IMR-90 (cell line): ENCODE results near the gene LRRIQ4. TPM values are rescaled to one million over a fixed set of nuclear protein-coding genes. Genes with fewer than 3 reads are reported as not detected.

Experiments used
- ATAC-seq: fragments of 200-7000 bp; cut with Tn5 transposase; 2 replicates; pipeline ENCODE4 v1.9.1; 2020; ENCODE audit warnings: low read depth, mild to moderate bottlenecking, moderate library complexity
- BruUV-seq: library from RNA; stranded (reverse); fragments of 400-500 nt; replicated peaks from 2 replicates; lab custom pipeline; 2021; lab: Mats Ljungman, UMichigan
- CTCF ChIA-PET: fragments of 300-600 bp; formaldehyde crosslinking; extraction: SDS; loops from one replicate; lab custom pipeline; 2021; ENCODE audit warnings: antibody characterized with exemption; lab: Yijun Ruan, JAX
- POLR2A ChIA-PET: fragments of 300-600 bp; sonication (Branson Sonifier 250); formaldehyde crosslinking; loops from one replicate; lab custom pipeline; 2022; ENCODE audit warnings: antibody characterized with exemption; ENCODE audit not compliant: unreplicated experiment; lab: Charles Lee
- DNase-seq: peaks from one replicate; pipeline ENCODE4 v3.0.0; 2013
- H2AFZ ChIP-seq: replicated peaks from 2 replicates; pipeline ENCODE3; 2013; ENCODE audit warnings: low read length, mild to moderate bottlenecking; ENCODE audit not compliant: poor library complexity
- H2AK5ac ChIP-seq: 2 replicates; pipeline ENCODE4 v1.6.1; 2013; ENCODE audit warnings: low read depth, low read length, inconsistent platforms
- H2AK9ac ChIP-seq: replicated peaks from 2 replicates; pipeline ENCODE3; 2013; ENCODE audit warnings: mild to moderate bottlenecking, low read depth, low read length, moderate library complexity; ENCODE audit not compliant: poor library complexity
- H2BK120ac ChIP-seq: 2 replicates; pipeline ENCODE4 v1.6.1; 2013; ENCODE audit warnings: low read depth, low read length, inconsistent platforms
- H2BK15ac ChIP-seq: 3 replicates; pipeline ENCODE4 v1.6.1; 2013; ENCODE audit warnings: low read depth, low read length, inconsistent platforms
- H2BK20ac ChIP-seq: 2 replicates; pipeline ENCODE4 v1.6.1; 2013; ENCODE audit warnings: low read depth, mild to moderate bottlenecking, inconsistent platforms, low read length, moderate library complexity
- H2BK5ac ChIP-seq: 2 replicates; pipeline ENCODE4 v1.6.1; 2013; ENCODE audit warnings: mild to moderate bottlenecking, low read depth, low read length, inconsistent platforms; ENCODE audit not compliant: poor library complexity, severe bottlenecking
- H3K14ac ChIP-seq: replicated peaks from 2 replicates; pipeline ENCODE4 v1.6.1; 2013; ENCODE audit warnings: low read depth, low read length, inconsistent platforms
- H3K18ac ChIP-seq: 2 replicates; pipeline ENCODE4 v1.6.1; 2013; ENCODE audit warnings: low read depth, low read length, control low read depth
- H3K23ac ChIP-seq: 2 replicates; pipeline ENCODE4 v1.6.1; 2013; ENCODE audit warnings: low read depth, low read length, inconsistent platforms
- H3K27ac ChIP-seq: 2 replicates; pipeline ENCODE4 v1.5.1; 2013; ENCODE audit warnings: mild to moderate bottlenecking, control low read depth, low read length; ENCODE audit not compliant: insufficient read depth
- H3K27me3 ChIP-seq: 2 replicates; pipeline ENCODE4 v1.6.1; 2013; ENCODE audit warnings: low read length; ENCODE audit not compliant: control insufficient read depth, insufficient read depth
- H3K36me3 ChIP-seq: 2 replicates; pipeline ENCODE4 v1.6.1; 2013; ENCODE audit warnings: low read length, mixed read lengths; ENCODE audit not compliant: control insufficient read depth, insufficient read depth
- H3K4ac ChIP-seq: 2 replicates; pipeline ENCODE4 v1.6.1; 2013; ENCODE audit warnings: low read depth, low read length, inconsistent platforms
- H3K4me1 ChIP-seq: 2 replicates; pipeline ENCODE4 v1.6.1; 2013; ENCODE audit warnings: low read length, mixed read lengths; ENCODE audit not compliant: control insufficient read depth, insufficient read depth
- H3K4me2 ChIP-seq: 2 replicates; pipeline ENCODE4 v1.6.1; 2013; ENCODE audit warnings: low read depth, mild to moderate bottlenecking, control low read depth, low read length, moderate library complexity
- H3K4me3 ChIP-seq: 2 replicates; pipeline ENCODE4 v1.5.1; 2013; ENCODE audit warnings: low read depth, mild to moderate bottlenecking, control low read depth, low read length, moderate library complexity; ENCODE audit not compliant: insufficient read depth
- H3K56ac ChIP-seq: 2 replicates; pipeline ENCODE4 v1.6.1; 2013; ENCODE audit warnings: low read length, inconsistent platforms; ENCODE audit not compliant: insufficient read depth; ENCODE audit errors: extremely low read depth
- H3K79me1 ChIP-seq, 2 experiments: 2 replicates each; pipeline ENCODE4 v1.6.1; 2013; ENCODE audit warnings: low read length in 2 of 2, inconsistent platforms in 1 of 2, low read depth in 1 of 2
- H3K9ac ChIP-seq: 2 replicates; pipeline ENCODE4 v1.6.1; 2013; ENCODE audit warnings: low read depth, low read length, control low read depth
- H3K9me1 ChIP-seq: 2 replicates; pipeline ENCODE4 v1.6.1; 2013; ENCODE audit warnings: low read length, inconsistent platforms; ENCODE audit not compliant: insufficient read depth
- H3K9me3 ChIP-seq: 2 replicates; pipeline ENCODE4 v1.6.1; 2013; ENCODE audit warnings: low read length; ENCODE audit not compliant: control insufficient read depth, insufficient read depth
- H4K20me1 ChIP-seq: 2 replicates; pipeline ENCODE4 v1.6.1; 2013; ENCODE audit warnings: low read length, inconsistent platforms; ENCODE audit not compliant: insufficient read depth
- H4K5ac ChIP-seq: 2 replicates; pipeline ENCODE4 v1.6.1; 2013; ENCODE audit warnings: mild to moderate bottlenecking, low read depth, low read length, control low read depth
- H4K8ac ChIP-seq, 2 experiments: 2 replicates each; pipeline ENCODE4 v1.6.1; 2013; ENCODE audit warnings: low read depth in 2 of 2, low read length in 2 of 2, control low read depth in 1 of 2, inconsistent platforms in 1 of 2
- H4K91ac ChIP-seq: 2 replicates; pipeline ENCODE4 v1.6.1; 2013; ENCODE audit warnings: low read depth, low read length, inconsistent platforms; ENCODE audit not compliant: insufficient read depth
- BHLHE40 ChIP-seq: fragments of 150-350 bp; IDR thresholded peaks from 2 replicates; pipeline ENCODE4 v1.6.1; 2016; ENCODE audit warnings: mild to moderate bottlenecking, low read depth, low read length
- CEBPB ChIP-seq: IDR thresholded peaks from 2 replicates; pipeline ENCODE4 v1.6.1; 2012; ENCODE audit warnings: low read depth, low read length, improper control_type of control experiment
- FOS ChIP-seq: fragments of 150-350 bp; IDR thresholded peaks from 2 replicates; pipeline ENCODE4 v1.6.1; 2016; ENCODE audit warnings: low read depth, low read length
- RAD21 ChIP-seq: IDR thresholded peaks from 2 replicates; pipeline ENCODE4 v1.6.1; 2012; ENCODE audit warnings: low read length, improper control_type of control experiment
- WGBS, 2 experiments: methylation state at CpG; one replicate each; pipeline versions ENCODE4 v1.1.5 to v1.1.7; 2013; ENCODE audit warnings: missing lambda C conversion rate in 2 of 2; ENCODE audit not compliant: insufficient read length in 1 of 2; ENCODE audit errors: extremely low coverage in 2 of 2; 5-methylcytosine and 5-hydroxymethylcytosine counted together
- dilution Hi-C: fragments of 300-500 bp; cut with HindIII; formaldehyde crosslinking; loops from one replicate; pipeline ENCODE4 v1.14.3; 2018; ENCODE audit warnings: low sequenced_read_pairs; ENCODE audit not compliant: unreplicated experiment
- in situ Hi-C: fragments of 300-500 bp; cut with MboI; formaldehyde crosslinking; loops from 3 replicates; pipeline ENCODE4 v1.14.3; 2019; ENCODE audit warnings: low sequenced_read_pairs, inconsistent platforms, mixed read lengths
- intact Hi-C: fragments of 100-400 bp; cut with micrococcal nuclease; formaldehyde crosslinking; loops from 2 replicates; pipeline ENCODE4 v1.10.0; 2022
- polyA plus RNA-seq, 3 experiments: library from polyadenylated mRNA; depleted of rRNA; stranded (reverse); fragments of >200 nt; gene quantifications; 2 replicates each; pipeline ENCODE4 v1.2.3, GENCODE V29; 2012; ENCODE audit warnings: low replicate concordance in 1 of 3
- total RNA-seq: library from RNA; depleted of rRNA; stranded (reverse); fragments of >200 nt; gene quantifications from 2 replicates; pipeline ENCODE4 v1.2.3, GENCODE V29; 2012
- TF ChIP-seq, protein P1 (sequence below): fragments of 150-350 bp; IDR thresholded peaks from 2 replicates; pipeline ENCODE4 v1.6.1; 2016; ENCODE audit warnings: low read depth, mild to moderate bottlenecking, low read length, moderate library complexity, borderline replicate concordance
- TF ChIP-seq, protein P2 (sequence below): fragments of 150-350 bp; IDR thresholded peaks from 2 replicates; pipeline ENCODE4 v1.6.1; 2017; ENCODE audit warnings: mild to moderate bottlenecking, antibody characterized with exemption, low read length, low read depth

LRRIQ4 gene
- total and polyA plus RNA-seq, 2 of the 4 experiments (the other 2 are of a cell fraction) = not detected

DNA sequence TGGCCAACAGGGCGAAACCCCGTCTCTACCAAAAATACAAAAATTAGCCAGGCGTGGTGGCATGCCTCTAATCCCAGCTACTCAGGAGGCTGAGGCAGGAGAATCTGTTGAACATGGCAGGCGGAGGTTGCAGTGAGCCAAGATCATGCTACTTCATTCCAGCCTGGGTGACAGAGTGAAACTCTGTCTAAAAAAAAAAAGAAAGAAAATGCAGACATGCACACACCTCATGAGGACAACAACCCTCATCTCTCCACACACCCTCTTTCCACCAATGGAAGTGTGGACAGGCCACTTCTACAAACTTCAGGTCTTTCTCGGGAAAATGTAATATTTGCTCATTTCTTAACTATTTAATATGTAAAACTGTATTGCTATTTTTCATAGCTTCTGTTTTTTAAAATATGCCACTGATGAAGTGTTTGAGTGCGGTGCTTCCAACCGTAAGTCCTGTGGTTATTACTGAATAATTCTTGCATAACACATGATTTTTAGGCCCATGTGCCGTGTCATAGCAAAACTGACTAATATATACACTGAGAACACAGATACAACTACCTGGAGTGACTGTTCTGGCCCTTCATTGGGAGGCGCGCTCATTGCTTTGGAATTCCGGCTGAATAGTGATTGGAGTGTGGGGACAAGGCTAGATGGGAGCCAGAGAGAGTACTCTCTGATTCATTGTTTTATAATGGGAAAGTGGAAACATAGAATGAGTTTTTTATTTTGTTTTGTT is 34.0 kb downstream of the LRRIQ4 start:
- no TSS peak for BruUV-seq
- Histone ChIP-seq H3K4me3 (no peak overlapping the region), H3K4me1 (no peaks in the 10 kb centered on the region), H3K14ac (no peak overlapping the region), H4K91ac (no peak overlapping the region), H3K4me2 (no peak overlapping the region), H3K18ac (no peak overlapping the region), H3K27me3 (peaks cover 3% of the 10 kb centered on the region), H3K4ac (no peak overlapping the region), H2BK5ac (no peak overlapping the region), H2BK15ac (no peak overlapping the region), H2AK9ac (no peak overlapping the region), H4K8ac (no peak overlapping the region), H3K56ac (no peak overlapping the region), H3K9ac (no peak overlapping the region), H2AK5ac (no peak overlapping the region), H3K9me3 (no peaks in the 10 kb centered on the region), H3K27ac (no peak overlapping the region), H4K20me1 (no peaks in the 10 kb centered on the region), H3K79me1 (no peaks in the 10 kb centered on the region), H3K23ac (no peak overlapping the region), H2BK120ac (no peak overlapping the region), H4K5ac (no peak overlapping the region), H2AFZ (no peak overlapping the region), H2BK20ac (no peak overlapping the region), H3K9me1 (peaks cover 4% of the 10 kb centered on the region; the same call in 1 of the 2 replicates), H3K36me3 (no peaks in the 10 kb centered on the region)
- TF ChIP-seq, protein P1, sequence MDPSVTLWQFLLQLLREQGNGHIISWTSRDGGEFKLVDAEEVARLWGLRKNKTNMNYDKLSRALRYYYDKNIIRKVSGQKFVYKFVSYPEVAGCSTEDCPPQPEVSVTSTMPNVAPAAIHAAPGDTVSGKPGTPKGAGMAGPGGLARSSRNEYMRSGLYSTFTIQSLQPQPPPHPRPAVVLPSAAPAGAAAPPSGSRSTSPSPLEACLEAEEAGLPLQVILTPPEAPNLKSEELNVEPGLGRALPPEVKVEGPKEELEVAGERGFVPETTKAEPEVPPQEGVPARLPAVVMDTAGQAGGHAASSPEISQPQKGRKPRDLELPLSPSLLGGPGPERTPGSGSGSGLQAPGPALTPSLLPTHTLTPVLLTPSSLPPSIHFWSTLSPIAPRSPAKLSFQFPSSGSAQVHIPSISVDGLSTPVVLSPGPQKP = no peak
- TF ChIP-seq CEBPB (peak; percentile 85), BHLHE40 (peak; percentile 41), RAD21 (no peak), FOS (no peak; the same call in 1 of the 2 replicates)
- TF ChIP-seq, protein P2, sequence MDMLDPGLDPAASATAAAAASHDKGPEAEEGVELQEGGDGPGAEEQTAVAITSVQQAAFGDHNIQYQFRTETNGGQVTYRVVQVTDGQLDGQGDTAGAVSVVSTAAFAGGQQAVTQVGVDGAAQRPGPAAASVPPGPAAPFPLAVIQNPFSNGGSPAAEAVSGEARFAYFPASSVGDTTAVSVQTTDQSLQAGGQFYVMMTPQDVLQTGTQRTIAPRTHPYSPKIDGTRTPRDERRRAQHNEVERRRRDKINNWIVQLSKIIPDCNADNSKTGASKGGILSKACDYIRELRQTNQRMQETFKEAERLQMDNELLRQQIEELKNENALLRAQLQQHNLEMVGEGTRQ = 0 out of 2 replicates have a peak, but pooled peaks have one; percentile 20
- peak; percentile 90 for DNase-seq
- CTCF ChIA-PET = no interaction called here
- in situ Hi-C loops (no loop called here), intact Hi-C loops (no loop called here), dilution Hi-C loops (no loop called here)
- ATAC-seq = peak; percentile 97
- POLR2A ChIA-PET = no interaction called here
- WGBS, 2 experiments = no CpG with 5 or more reads among the region's 11 CpGs
